IPS-15b (cell line): Measurements from ENCODE around the gene PLEKHM1.
"Not testable (repeated sequence)": the region's sequence is repeated elsewhere in the genome, so short reads cannot be mapped to it uniquely, and the experiment has no call there.

ENCODE experiments used
- H3K27me3 ChIP-seq: one replicate; pipeline ENCODE4 v1.6.1; 2013; ENCODE audit warnings: low read length; ENCODE audit not compliant: control insufficient read depth, insufficient read depth
- H3K36me3 ChIP-seq: one replicate; pipeline ENCODE4 v1.6.1; 2013; ENCODE audit warnings: low read length; ENCODE audit not compliant: control insufficient read depth, insufficient read depth
- H3K4me1 ChIP-seq: one replicate; pipeline ENCODE4 v1.6.1; 2013; ENCODE audit warnings: mild to moderate bottlenecking, low read length; ENCODE audit not compliant: control insufficient read depth, insufficient read depth
- H3K4me3 ChIP-seq: one replicate; pipeline ENCODE4 v1.5.1; 2013; ENCODE audit warnings: low read depth, low read length
- H3K9ac ChIP-seq: one replicate; pipeline ENCODE4 v1.6.1; 2013; ENCODE audit warnings: low read depth, mild to moderate bottlenecking, low read length
- H3K9me3 ChIP-seq: one replicate; pipeline ENCODE4 v1.6.1; 2013; ENCODE audit warnings: mild to moderate bottlenecking, low read length; ENCODE audit not compliant: control insufficient read depth, insufficient read depth

The PLEKHM1 gene

DNA sequence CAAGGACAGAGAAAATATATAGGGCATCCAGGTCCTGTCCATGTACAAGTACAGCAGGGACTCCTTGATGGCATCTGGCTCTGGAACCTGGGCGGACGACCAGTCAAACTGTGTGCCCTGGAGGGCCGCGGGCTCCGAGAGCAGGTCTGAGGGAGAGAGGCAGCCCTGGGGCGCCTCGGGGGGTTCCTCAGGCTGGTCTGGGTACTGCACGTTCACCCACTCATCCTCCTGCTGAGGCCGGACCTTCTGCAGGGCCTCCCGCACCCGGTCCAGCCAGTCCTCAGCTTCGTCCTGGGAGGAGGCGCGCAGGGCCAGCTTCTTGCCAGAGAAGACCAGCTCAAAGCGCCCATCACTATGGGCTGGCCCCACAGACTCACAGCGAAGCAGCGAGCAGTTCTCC is 36.8 kb downstream of the PLEKHM1 start:
- not testable (repeated sequence) for H3K4me3 ChIP-seq, H3K27me3 ChIP-seq, H3K4me1 ChIP-seq, H3K9ac ChIP-seq, H3K36me3 ChIP-seq, H3K9me3 ChIP-seq

DNA sequence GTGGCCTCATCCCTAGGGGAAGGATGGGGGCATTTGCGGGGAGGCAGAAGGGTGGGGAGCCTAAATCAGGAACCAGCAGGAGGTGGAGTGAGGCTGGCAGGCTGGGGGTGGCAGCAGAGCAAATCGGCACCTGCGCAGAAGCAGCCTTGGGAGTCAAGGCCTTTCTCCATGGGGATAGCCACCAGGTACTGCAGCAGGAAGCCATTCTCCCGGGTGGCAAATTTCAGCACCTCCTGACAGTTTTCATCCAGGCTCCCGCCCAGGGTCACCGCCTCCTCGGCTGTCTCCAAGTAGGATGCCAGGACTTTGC is 37.3 kb downstream of the PLEKHM1 start:
- H3K4me3 ChIP-seq, H3K27me3 ChIP-seq, H3K9ac ChIP-seq, H3K36me3 ChIP-seq, H3K9me3 ChIP-seq, H3K4me1 ChIP-seq: not testable (repeated sequence)

- not testable (repeated sequence) for H3K36me3 ChIP-seq, H3K9ac ChIP-seq, H3K27me3 ChIP-seq, H3K4me3 ChIP-seq, H3K9me3 ChIP-seq, H3K4me1 ChIP-seq
Observed at GRCh38 chr17:45452329-45453224, 37.9 kb downstream of the PLEKHM1 start.

DNA sequence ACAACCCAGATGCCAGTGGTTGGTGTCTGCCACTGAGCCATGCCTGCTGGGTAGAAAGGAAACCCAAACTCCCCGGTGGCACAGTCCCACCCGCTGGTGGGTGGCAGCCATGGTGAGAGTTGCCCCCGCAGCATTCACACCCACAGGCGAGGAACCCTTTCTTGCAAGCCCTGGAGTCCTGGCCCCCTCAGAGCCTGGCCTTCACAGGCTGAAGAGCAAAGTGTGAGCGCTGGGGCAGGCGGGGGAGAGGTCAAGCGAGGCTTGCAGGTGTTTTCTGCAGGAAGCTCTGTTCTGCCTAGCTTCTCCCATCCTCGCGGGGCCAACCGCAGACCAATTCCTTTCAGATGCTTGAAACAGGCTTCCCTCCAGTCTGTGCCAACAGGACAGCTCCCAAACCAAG is 38.9 kb downstream of the PLEKHM1 start:
- not testable (repeated sequence) for H3K9me3 ChIP-seq, H3K27me3 ChIP-seq, H3K36me3 ChIP-seq, H3K9ac ChIP-seq, H3K4me1 ChIP-seq, H3K4me3 ChIP-seq

DNA sequence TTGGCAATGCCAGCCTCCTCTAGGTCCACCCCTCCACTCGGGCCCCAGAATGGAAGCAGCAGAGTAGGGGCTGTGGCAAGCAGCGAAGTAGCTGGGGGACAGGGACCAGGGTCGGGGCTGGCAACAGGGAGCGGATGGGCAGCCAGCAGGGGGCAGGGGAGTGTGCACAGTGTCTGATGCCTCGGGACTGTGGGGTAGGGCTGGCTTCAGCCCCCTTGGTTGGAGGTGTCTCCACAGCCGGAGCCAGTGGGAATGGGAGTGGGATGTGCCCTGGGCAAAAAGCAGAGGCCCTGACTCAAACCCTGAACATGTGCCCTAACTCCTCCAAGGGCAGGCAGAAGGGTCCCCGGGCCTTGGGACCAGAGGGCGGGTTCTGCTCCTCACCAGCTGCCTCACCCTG is 39.4 kb downstream of the PLEKHM1 start:
- no peaks in the 10 kb centered on the region for H3K4me1 ChIP-seq
- no peaks in the 10 kb centered on the region for H3K27me3 ChIP-seq
- no peaks in the 10 kb centered on the region for H3K36me3 ChIP-seq
- H3K9ac ChIP-seq = no peak overlapping the region
- no peak overlapping the region for H3K4me3 ChIP-seq
- no peaks in the 10 kb centered on the region for H3K9me3 ChIP-seq

DNA sequence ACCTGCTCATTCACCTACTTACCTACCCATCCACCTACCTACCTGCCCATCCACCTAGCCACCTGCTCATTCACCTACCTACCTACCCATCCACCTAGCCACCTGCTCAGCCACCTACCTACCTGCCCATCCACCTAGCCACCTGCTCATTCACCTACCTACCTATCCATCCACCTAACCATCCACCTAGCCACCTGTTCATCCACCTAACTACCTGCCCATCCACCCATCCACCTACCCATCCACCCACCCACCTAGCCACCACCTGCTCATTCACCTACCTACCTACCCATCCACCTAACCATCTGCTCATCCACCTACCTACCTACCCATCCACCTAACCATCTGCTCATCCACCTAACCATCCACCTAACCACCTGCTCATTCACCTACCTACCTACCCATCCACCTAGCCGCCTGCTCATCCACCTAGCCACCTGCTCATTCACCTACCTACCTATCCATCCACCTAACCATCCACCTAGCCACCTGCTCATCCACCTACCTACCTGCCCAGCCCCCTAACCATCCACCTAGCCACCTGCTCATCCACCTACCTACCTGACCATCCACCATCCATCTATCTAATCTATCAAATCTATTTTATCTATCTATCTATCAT is 40.7 kb downstream of the PLEKHM1 start:
- not testable (repeated sequence) for H3K4me3 ChIP-seq, H3K36me3 ChIP-seq, H3K9me3 ChIP-seq, H3K9ac ChIP-seq, H3K27me3 ChIP-seq, H3K4me1 ChIP-seq

- not testable (repeated sequence) for H3K36me3 ChIP-seq
Observed at GRCh38 chr17:45449260-45449659, 41.3 kb downstream of the PLEKHM1 start.

DNA sequence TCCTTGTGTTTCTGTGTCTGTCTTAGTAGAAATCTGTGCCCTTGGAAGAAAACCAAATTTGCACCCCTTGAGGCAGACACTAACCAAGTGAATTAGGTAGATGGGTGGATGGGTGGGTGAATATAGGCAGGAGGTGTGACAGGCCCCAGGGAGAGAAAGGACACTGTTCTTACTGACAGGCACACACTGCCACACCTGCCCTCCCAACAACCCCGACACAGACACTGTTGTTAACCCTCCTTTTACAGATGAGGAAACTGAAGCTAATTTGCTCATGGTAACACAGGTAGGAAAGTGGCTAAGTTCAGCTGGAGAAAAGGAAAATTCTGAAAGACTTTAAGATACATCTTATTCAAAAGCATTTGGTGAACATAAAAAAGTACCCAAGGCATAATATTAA is 42.0 kb downstream of the PLEKHM1 start:
- H3K27me3 ChIP-seq, H3K9ac ChIP-seq, H3K4me1 ChIP-seq, H3K9me3 ChIP-seq, H3K36me3 ChIP-seq, H3K4me3 ChIP-seq: not testable (repeated sequence)

More at GRCh38 chr17:45449260-45449659, 41.3 kb downstream of the PLEKHM1 start:
- not testable (repeated sequence) for H3K27me3 ChIP-seq, H3K4me3 ChIP-seq, H3K9ac ChIP-seq, H3K9me3 ChIP-seq, H3K4me1 ChIP-seq

DNA sequence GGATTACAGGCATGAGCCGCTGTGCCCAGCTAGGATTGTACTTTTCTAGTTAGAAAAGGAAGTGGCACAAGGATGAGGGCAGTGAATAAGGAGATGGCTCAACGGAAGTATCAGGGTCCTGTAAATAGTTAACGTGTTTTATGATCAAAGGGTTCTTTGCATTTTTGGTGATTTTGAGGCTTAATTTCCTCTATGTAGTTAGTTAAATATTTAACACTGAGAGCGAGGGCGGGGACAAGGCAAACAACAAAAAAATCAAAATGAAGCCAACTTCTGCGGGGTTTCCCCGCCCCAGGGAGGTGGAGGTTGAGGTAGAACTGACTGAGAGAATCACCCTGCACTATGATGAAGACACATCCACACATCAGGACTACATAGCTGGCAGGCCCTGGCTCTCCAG is 42.5 kb downstream of the PLEKHM1 start:
- H3K4me1 ChIP-seq, H3K27me3 ChIP-seq, H3K4me3 ChIP-seq, H3K36me3 ChIP-seq, H3K9me3 ChIP-seq, H3K9ac ChIP-seq: not testable (repeated sequence)

DNA sequence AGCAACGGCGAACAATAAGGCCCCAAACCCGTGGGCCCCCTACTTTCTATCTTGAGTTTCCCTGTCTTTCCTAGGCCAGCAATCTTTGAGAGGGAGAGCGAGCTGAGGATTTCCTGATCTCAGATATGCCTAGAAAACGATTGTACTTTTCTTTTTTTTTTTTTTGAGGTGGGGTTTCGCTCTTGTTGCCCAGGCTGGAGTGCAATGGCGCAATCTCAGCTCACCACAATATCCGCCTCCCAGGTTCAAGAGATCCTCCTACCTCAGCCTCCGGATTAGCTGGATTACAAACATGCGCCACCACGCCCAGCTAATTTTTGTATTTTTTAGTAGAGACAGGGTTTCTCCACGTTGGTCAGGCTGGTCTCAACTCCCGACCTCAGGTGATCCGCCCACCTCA is 42.9 kb downstream of the PLEKHM1 start:
- not testable (repeated sequence) for H3K4me3 ChIP-seq, H3K9ac ChIP-seq, H3K9me3 ChIP-seq, H3K4me1 ChIP-seq, H3K27me3 ChIP-seq, H3K36me3 ChIP-seq

DNA sequence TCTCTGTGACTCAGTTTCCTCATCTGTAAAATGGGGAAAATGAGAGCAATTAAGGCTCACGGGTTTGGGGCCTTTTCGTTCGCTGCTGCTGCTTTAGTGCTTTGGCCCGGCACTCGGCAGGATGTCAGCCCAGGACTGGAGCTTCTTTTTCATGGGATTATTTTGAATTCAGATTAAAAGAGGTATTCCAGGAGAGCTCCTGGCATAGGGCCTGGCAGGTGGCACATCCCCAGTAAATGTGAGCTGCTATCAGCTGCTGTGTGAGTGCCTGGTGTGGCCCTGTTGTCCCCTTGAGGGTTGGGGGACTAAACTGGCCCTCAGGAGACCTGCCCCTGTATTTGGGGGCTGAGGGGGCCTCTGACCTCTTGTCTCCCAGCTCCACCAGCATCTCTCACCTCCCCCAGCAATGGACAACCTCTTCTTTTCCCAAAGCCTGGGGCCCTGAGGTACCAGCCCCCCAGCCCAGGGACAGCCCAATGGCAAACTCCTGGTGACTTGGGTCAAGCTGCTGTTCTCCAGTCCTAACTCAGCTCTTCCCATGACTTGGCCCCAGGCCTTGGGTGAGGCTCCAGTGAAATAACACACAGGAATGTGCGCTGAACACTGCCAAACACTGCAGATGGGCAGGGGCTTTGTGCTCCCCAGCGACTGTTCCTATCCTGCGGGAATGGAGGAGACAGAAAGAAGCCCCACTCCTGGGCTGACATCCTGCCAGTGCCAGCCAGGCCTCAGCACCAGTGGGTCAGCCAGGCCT is 43.5 kb downstream of the PLEKHM1 start:
- H3K9me3 ChIP-seq, H3K4me3 ChIP-seq, H3K36me3 ChIP-seq, H3K4me1 ChIP-seq, H3K9ac ChIP-seq, H3K27me3 ChIP-seq: not testable (repeated sequence)
